ENCODE results near the gene MEF2C.
A peak's percentile ranks its signal among the peaks of the same experiment; 100 is the strongest.

Gene MEF2C

GRCh38 chr5:88669371-88670050, 213.5 kb downstream of the MEF2C start:
- H3K27me3 ChIP-seq (ENCODE audit: control insufficient read depth, low read length), result peaks cover 21% of the 10 kb centered on the region
- peaks cover 81% of the 10 kb centered on the region for H3K4me1 ChIP-seq (ENCODE audit: control insufficient read depth, low read length)

GRCh38 chr5:88667496-88668201, 215.3 kb downstream of the MEF2C start:
- Histone ChIP-seq H3K27ac (ENCODE audit: low read depth, low read length) (peak overlapping the region; percentile 71), H3K9me2 (replicated peaks; ENCODE audit: control insufficient read depth, low read length) (no peaks in the 10 kb centered on the region), H3K27me3 (ENCODE audit: control insufficient read depth, low read length) (peaks cover 37% of the 10 kb centered on the region), H3K79me2 (ENCODE audit: control insufficient read depth, low read length) (peaks cover 32% of the 10 kb centered on the region), H3K4me2 (ENCODE audit: low read length) (peak overlapping the region; percentile 69), H3K36me3 (ENCODE audit: control insufficient read depth, low read length) (no peaks in the 10 kb centered on the region), H3K4me3 (ENCODE audit: low read length) (peak overlapping the region; percentile 78), H3K4me1 (ENCODE audit: control insufficient read depth, low read length) (peaks cover 77% of the 10 kb centered on the region), H3F3A (ENCODE audit: control insufficient read depth, insufficient read depth) (peaks cover 28% of the 10 kb centered on the region), H3K9me3 (ENCODE audit: control insufficient read depth, insufficient read depth, low read length) (no peaks in the 10 kb centered on the region), H4K20me1 (ENCODE audit: control insufficient read depth, insufficient read depth, low read depth, low read length) (peaks cover 6% of the 10 kb centered on the region)
- TF ChIP-seq CTCF (IDR thresholded peaks at IDR 0.05; ENCODE audit: low read depth, low read length, poor library complexity, severe bottlenecking) (no peak), EZH2phosphoT487 (IDR thresholded peaks at IDR 0.05; ENCODE audit: borderline replicate concordance, low read length) (no peak)

More at GRCh38 chr5:88669371-88670050, 213.5 kb downstream of the MEF2C start:
- H3K79me2 ChIP-seq (ENCODE audit: control insufficient read depth, low read length), result peaks cover 32% of the 10 kb centered on the region
- no peak for TF ChIP-seq CTCF (IDR thresholded peaks at IDR 0.05; ENCODE audit: low read depth, low read length, poor library complexity, severe bottlenecking)
- no peak for TF ChIP-seq EZH2phosphoT487 (IDR thresholded peaks at IDR 0.05; ENCODE audit: borderline replicate concordance, low read length)
- peaks cover 20% of the 10 kb centered on the region for H3F3A ChIP-seq (ENCODE audit: control insufficient read depth, insufficient read depth)
- H3K4me2 ChIP-seq (ENCODE audit: low read length), result peak overlapping the region; percentile 69
- H3K9me3 ChIP-seq (ENCODE audit: control insufficient read depth, insufficient read depth, low read length), result no peaks in the 10 kb centered on the region
- no peak overlapping the region for H3K27ac ChIP-seq (ENCODE audit: low read depth, low read length)
- no peaks in the 10 kb centered on the region for H3K36me3 ChIP-seq (ENCODE audit: control insufficient read depth, low read length)
- H3K9me2 ChIP-seq (replicated peaks; ENCODE audit: control insufficient read depth, low read length), result no peaks in the 10 kb centered on the region
- H4K20me1 ChIP-seq (ENCODE audit: control insufficient read depth, insufficient read depth, low read depth, low read length), result peaks cover 6% of the 10 kb centered on the region
- H3K4me3 ChIP-seq (ENCODE audit: low read length), result peak overlapping the region; percentile 78

Measured in DOHH2 (cell line).